Sigmoid colon (tissue), 7 donors: ENCODE measurements around the gene AMOTL2. TPM values are rescaled to one million over a fixed set of nuclear protein-coding genes. Genes with fewer than 3 reads are reported as not detected.
A peak's percentile ranks its signal among the peaks of the same experiment; 100 is the strongest.

Experiments
- DNase-seq: peaks from one replicate; pipeline ENCODE4 v3.0.0-alpha.2; 2019
- H3K27ac ChIP-seq, 4 donors: fragments of 200-600 bp; sonication (generic); one replicate each; pipeline ENCODE4 v1.5.1; 2016 to 2019; ENCODE audit warnings: mild to moderate bottlenecking in 1 of 4
- H3K27me3 ChIP-seq, 3 donors: fragments of 200-600 bp; sonication (generic); one replicate each; pipeline ENCODE4 v1.5.1; 2019; ENCODE audit warnings: mild to moderate bottlenecking in 1 of 3
- H3K36me3 ChIP-seq, 4 donors: fragments of 200-600 bp; sonication (generic); one replicate each; pipeline ENCODE4 v1.5.1; 2016 to 2019
- H3K4me1 ChIP-seq, 4 donors: fragments of 200-600 bp; sonication (generic); one replicate each; pipeline ENCODE4 v1.5.1; 2017 to 2019
- H3K4me3 ChIP-seq, 4 donors: fragments of 200-600 bp; sonication (generic); one replicate each; pipeline ENCODE4 v1.5.1; 2017 to 2019; ENCODE audit warnings: mild to moderate bottlenecking in 2 of 4, moderate library complexity in 1 of 4
- H3K9me3 ChIP-seq, 4 donors: fragments of 200-600 bp in 3 of 4; sonication (generic) in 3 of 4; one replicate each; pipeline versions ENCODE4 v1.5.1 to v1.6.1; 2013 to 2019
- EP300 ChIP-seq, 4 donors: sonication (generic); formaldehyde crosslinking; IDR thresholded peaks; one replicate each; pipeline ENCODE4 v1.6.1; 2017; ENCODE audit warnings: antibody characterized with exemption in 4 of 4
- POLR2A ChIP-seq, 2 donors: fragments of 450-650 bp; IDR thresholded peaks; one replicate each; pipeline ENCODE4 v1.6.1; 2016; ENCODE audit warnings: antibody characterized with exemption in 2 of 2, mild to moderate bottlenecking in 2 of 2, moderate library complexity in 2 of 2
- POLR2AphosphoS5 ChIP-seq, 4 donors: sonication (generic); formaldehyde crosslinking; IDR thresholded peaks; one replicate each; pipeline ENCODE4 v1.6.1; 2017; ENCODE audit warnings: antibody characterized with exemption in 4 of 4
- WGBS, 2 donors: extraction: QIAGEN DNeasy Blood & Tissue Kit; methylation state at CpG; one replicate each; pipeline ENCODE4 v1.1.7; 2013; 5-methylcytosine and 5-hydroxymethylcytosine counted together
- intact Hi-C: fragments of 100-400 bp; cut with DNase I; formaldehyde crosslinking; loops from one replicate; pipeline ENCODE4 v1.15.1; 2023
- polyA plus RNA-seq, 3 donors: library from polyadenylated mRNA; stranded (reverse); fragments of 200-250 nt; gene quantifications; one replicate each; pipeline ENCODE4 v1.2.3, GENCODE V29; 2013
- total RNA-seq, 4 donors: library from RNA; depleted of rRNA; stranded (reverse); fragments of >200 nt; gene quantifications; one replicate each; pipeline ENCODE4 v1.1.0, GENCODE V29; 2016
- TF ChIP-seq, protein P1 (sequence below), 4 experiments: fragments of 450-650 bp in 3 of 4; fragments of 200-600 bp in 1 of 4; IDR thresholded peaks; one replicate each; pipeline ENCODE4 v1.5.1; 2016 to 2019; ENCODE audit warnings: antibody characterized with exemption in 4 of 4, mild to moderate bottlenecking in 3 of 4, moderate library complexity in 2 of 4
- donor health status: healthy with polysubstance abuse.
- donor health status: Bipolar disorder and iron deficiency.
- donor health status: healthy.

AMOTL2 gene
- total and polyA plus RNA-seq, 7 donors, result 1.6 to 112 (median 43.5) TPM

DNA sequence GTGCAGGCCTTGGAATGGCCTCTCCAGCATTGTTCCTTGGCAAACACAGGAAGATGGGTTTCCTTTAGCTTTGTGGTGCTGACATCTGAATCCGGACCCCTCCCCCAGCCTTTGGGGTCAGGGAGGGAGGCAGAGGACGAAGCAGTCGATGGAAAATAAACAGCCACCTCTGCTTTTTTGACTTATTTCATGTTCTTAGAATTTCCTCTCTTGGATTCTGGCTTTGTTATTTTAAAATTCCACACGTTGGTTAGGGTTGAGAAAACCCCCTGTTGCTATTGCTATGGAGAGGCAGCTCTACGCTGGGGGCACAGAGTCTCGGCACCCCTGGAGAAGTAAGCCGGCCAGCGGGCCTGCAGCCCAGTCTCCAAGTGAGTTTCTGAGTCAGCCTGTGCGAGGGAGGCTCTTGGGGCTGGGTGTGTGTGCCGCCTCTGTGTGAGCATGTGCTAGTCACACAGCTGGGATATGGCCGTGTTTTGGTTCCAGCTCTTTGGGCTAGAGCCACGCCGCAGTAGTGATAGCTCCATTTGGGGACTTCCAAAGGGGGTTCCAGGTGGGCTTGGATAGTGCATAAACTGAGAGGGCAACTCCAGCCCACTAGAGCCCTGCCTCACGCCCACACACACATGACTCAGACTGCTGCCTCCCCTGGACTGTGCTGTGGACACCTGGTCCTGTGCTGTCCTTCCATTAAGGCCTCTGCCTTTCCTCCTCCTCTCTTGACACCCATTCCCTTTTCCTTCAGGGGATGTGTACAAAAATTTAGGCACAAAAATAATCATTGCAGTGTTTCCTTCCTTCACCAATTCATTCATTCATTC is 58.8 kb downstream of the AMOTL2 start:
- WGBS, 2 donors, result 73 to 89% methylated on average over 14 of the region's 14 CpGs
- Histone ChIP-seq H3K27ac (peak overlapping the region; percentile 84 to 95 (median 92)), H3K4me3 (no peak overlapping the region), H3K9me3 (no peaks in the 10 kb centered on the region), H3K4me1 (peaks cover 0 to 54% (median 45%) of the 10 kb centered on the region in 4 donors), H3K27me3 (no peaks in the 10 kb centered on the region), H3K36me3 (no peaks in the 10 kb centered on the region)
- TF ChIP-seq POLR2AphosphoS5 (IDR thresholded peaks at IDR 0.05), result peak in 2 of 4 donors; percentile 24 to 57
- TF ChIP-seq POLR2A (IDR thresholded peaks at IDR 0.05), result no peak
- TF ChIP-seq EP300 (IDR thresholded peaks at IDR 0.05), result no peak
- DNase-seq, result peak; percentile 89
- intact Hi-C loops, result no loop called here

DNA sequence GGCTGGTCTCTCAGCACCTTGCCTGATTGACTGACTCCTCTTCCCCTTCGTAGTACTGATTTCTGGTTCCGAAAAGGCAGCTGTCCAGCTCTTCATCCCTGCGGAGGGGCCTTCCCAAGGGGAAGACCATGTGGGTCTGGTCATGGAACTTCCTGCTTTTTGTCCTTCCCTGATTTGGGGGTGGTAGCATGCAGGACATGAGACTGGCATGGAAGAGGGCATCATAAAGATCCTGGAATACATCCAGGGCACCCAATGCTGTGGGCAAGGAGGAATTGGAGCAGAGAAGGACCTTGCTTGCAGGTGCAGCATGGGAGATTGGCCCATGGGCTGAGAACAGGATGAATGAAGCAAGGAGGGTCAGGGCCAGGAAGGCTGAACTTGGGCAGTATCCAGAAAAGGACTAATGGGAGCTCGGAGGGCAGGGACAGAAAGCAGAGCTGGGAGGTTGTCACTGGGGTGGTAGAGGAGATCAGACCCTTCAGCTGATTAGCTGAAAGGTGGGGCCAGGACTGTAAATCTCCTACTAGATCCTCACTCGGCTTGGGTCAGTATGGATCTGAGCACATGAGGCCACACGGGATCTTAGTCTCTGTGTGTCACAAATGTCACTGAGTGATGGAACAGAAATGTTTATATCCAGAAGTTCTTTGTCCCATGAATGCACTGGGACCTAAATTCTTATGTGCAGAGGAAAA is 59.5 kb downstream of the AMOTL2 start:
- TF ChIP-seq POLR2AphosphoS5 (IDR thresholded peaks at IDR 0.05) (no peak), POLR2A (IDR thresholded peaks at IDR 0.05) (no peak), EP300 (IDR thresholded peaks at IDR 0.05) (no peak)
- TF ChIP-seq, protein P1, sequence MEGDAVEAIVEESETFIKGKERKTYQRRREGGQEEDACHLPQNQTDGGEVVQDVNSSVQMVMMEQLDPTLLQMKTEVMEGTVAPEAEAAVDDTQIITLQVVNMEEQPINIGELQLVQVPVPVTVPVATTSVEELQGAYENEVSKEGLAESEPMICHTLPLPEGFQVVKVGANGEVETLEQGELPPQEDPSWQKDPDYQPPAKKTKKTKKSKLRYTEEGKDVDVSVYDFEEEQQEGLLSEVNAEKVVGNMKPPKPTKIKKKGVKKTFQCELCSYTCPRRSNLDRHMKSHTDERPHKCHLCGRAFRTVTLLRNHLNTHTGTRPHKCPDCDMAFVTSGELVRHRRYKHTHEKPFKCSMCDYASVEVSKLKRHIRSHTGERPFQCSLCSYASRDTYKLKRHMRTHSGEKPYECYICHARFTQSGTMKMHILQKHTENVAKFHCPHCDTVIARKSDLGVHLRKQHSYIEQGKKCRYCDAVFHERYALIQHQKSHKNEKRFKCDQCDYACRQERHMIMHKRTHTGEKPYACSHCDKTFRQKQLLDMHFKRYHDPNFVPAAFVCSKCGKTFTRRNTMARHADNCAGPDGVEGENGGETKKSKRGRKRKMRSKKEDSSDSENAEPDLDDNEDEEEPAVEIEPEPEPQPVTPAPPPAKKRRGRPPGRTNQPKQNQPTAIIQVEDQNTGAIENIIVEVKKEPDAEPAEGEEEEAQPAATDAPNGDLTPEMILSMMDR (IDR thresholded peaks at IDR 0.05), result no peak
- Histone ChIP-seq H3K9me3 (no peaks in the 10 kb centered on the region), H3K4me3 (no peak overlapping the region), H3K27me3 (no peaks in the 10 kb centered on the region), H3K36me3 (no peaks in the 10 kb centered on the region), H3K27ac (peak overlapping the region; percentile 84 to 95 (median 92)), H3K4me1 (peaks cover 0 to 59% (median 45%) of the 10 kb centered on the region in 4 donors)
- no peak for DNase-seq
- intact Hi-C loops, result no loop called here
- WGBS, 2 donors, result 81 to 90% methylated on average over 6 of the region's 6 CpGs

- Histone ChIP-seq H3K27me3 (no peaks in the 10 kb centered on the region), H3K4me3 (peak overlapping the region; percentile 34 to 54 (median 48)), H3K27ac (peak overlapping the region; percentile 84 to 95 (median 92)), H3K36me3 (no peaks in the 10 kb centered on the region), H3K4me1 (peaks cover 0 to 66% (median 45%) of the 10 kb centered on the region in 4 donors), H3K9me3 (no peaks in the 10 kb centered on the region)
- DNase-seq, result no peak
- TF ChIP-seq POLR2AphosphoS5 (IDR thresholded peaks at IDR 0.05), result no peak
- 70 to 80% methylated on average over 11 of the region's 11 CpGs for WGBS, 2 donors
- intact Hi-C loops, result no loop called here
These were observed 60.2 kb downstream of the AMOTL2 start for GRCh38 chr3:134313847-134314587.

GRCh38 chr3:134312873-134313846 is 61.1 kb downstream of the AMOTL2 start:
- WGBS, 2 donors, result 19 to 22% methylated on average over 74 of the region's 74 CpGs
- intact Hi-C loops, result loop anchor here (1.0 kb wide), 1 partner anchor 61 kb away; the partner anchor contains the start of gene AMOTL2
- peak overlapping the region; percentile 34 to 54 (median 48) for H3K4me3 ChIP-seq
- H3K27me3 ChIP-seq, result no peaks in the 10 kb centered on the region
- H3K9me3 ChIP-seq, result no peaks in the 10 kb centered on the region
- peak overlapping the region; percentile 84 to 95 (median 92) for H3K27ac ChIP-seq
- peaks cover 0 to 75% (median 53%) of the 10 kb centered on the region in 4 donors for H3K4me1 ChIP-seq
- no peaks in the 10 kb centered on the region for H3K36me3 ChIP-seq
- DNase-seq, result peak; percentile 91
- TF ChIP-seq EP300 (IDR thresholded peaks at IDR 0.05) (peak in 1 of 4 donors; percentile 69), POLR2A (IDR thresholded peaks at IDR 0.05) (peak; percentile 49 to 83), POLR2AphosphoS5 (IDR thresholded peaks at IDR 0.05) (peak; percentile 64 to 92 (median 86))
- TF ChIP-seq, protein P1 (IDR thresholded peaks at IDR 0.05), result peak in 2 of 4 experiments; percentile 25 to 43
